Osteoblast (primary cell): ENCODE data around the gene ATP5F1D. TPM values are rescaled to one million over a fixed set of nuclear protein-coding genes. Genes with fewer than 3 reads are reported as not detected.

Source experiments
- DNase-seq: peaks from one replicate; pipeline ENCODE4 v3.0.0; 2011; ENCODE audit warnings: low spot score, mixed read lengths; ENCODE audit not compliant: insufficient read length; ENCODE audit errors: missing footprints
- H2AFZ ChIP-seq: 2 replicates; pipeline ENCODE4 v1.6.0; 2011; ENCODE audit warnings: mild to moderate bottlenecking, low read length
- H3K27ac ChIP-seq: 2 replicates; pipeline ENCODE4 v1.5.1; 2011; ENCODE audit warnings: mild to moderate bottlenecking, low read depth, low read length, moderate library complexity
- H3K27me3 ChIP-seq: 2 replicates; pipeline ENCODE4 v1.6.0; 2012; ENCODE audit warnings: mild to moderate bottlenecking, control low read depth, inconsistent platforms, low read length, moderate library complexity; ENCODE audit not compliant: insufficient read depth
- H3K36me3 ChIP-seq: 2 replicates; pipeline ENCODE4 v1.5.1; 2011; ENCODE audit warnings: mild to moderate bottlenecking, low read length, control low read depth, moderate library complexity; ENCODE audit not compliant: insufficient read depth
- H3K4me1 ChIP-seq: 2 replicates; pipeline ENCODE4 v1.5.1; 2011; ENCODE audit warnings: mild to moderate bottlenecking, low read length, control low read depth, moderate library complexity; ENCODE audit not compliant: insufficient read depth
- H3K4me2 ChIP-seq: 2 replicates; pipeline ENCODE4 v1.6.0; 2011; ENCODE audit warnings: mild to moderate bottlenecking, low read length; ENCODE audit not compliant: insufficient read depth
- H3K4me3 ChIP-seq: fragments of 200-600 bp; sonication (generic); 3 replicates; pipeline ENCODE4 v1.5.1; 2012; ENCODE audit warnings: mild to moderate bottlenecking, low read length, inconsistent platforms; ENCODE audit not compliant: insufficient read depth
- H3K79me2 ChIP-seq: 2 replicates; pipeline ENCODE4 v1.6.0; 2012; ENCODE audit warnings: mild to moderate bottlenecking, low read length, control low read depth, inconsistent platforms; ENCODE audit not compliant: insufficient read depth
- H3K9me3 ChIP-seq: 2 replicates; pipeline ENCODE4 v1.5.1; 2011; ENCODE audit warnings: low read depth, low read length, control low read depth
- H4K20me1 ChIP-seq: 2 replicates; pipeline ENCODE4 v1.6.0; 2012; ENCODE audit warnings: mild to moderate bottlenecking, low read length, control low read depth; ENCODE audit not compliant: insufficient read depth
- total RNA-seq: library from RNA; depleted of rRNA; stranded (reverse); fragments of >200 nt; gene quantifications from 2 replicates; pipeline ENCODE4 v1.2.3, GENCODE V29; 2012
- TF ChIP-seq, protein P1 (sequence below): IDR thresholded peaks from 2 replicates; pipeline ENCODE4 v1.5.1; 2011; ENCODE audit warnings: mild to moderate bottlenecking, low read depth, low read length, moderate library complexity; ENCODE audit errors: extremely low read depth

Gene ATP5F1D
- total RNA-seq, 1 donor, result 13.8 TPM

DNA sequence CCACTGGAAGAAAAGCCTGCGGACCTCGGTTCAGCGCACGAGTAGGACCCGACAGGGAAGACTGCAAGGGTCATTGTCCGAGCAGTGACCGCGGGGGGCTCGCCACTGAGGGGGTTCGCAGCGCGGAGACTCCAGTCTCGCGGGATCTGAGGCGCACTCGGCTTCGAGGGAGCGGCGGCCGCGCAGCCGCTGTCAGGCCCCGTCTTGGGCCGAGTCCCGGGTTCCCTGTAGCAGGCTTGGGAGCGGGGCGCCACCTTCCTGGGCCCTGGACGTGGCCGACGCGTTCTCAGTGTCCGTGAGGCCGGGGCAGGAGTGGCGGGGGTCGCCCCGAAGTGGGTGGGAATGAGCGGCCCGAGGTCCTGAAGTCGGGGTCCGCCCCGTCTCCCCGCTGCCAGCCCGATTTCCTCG, 33.3 kb downstream of the ATP5F1D start:
- H3K4me2 ChIP-seq, result peak overlapping the region; percentile 66
- H3K4me1 ChIP-seq, result peaks cover 44% of the 10 kb centered on the region
- peaks cover 67% of the 10 kb centered on the region for H3K36me3 ChIP-seq
- no peak overlapping the region for H2AFZ ChIP-seq
- H4K20me1 ChIP-seq, result peaks cover 42% of the 10 kb centered on the region
- peak overlapping the region; percentile 86 for H3K27ac ChIP-seq
- H3K9me3 ChIP-seq, result no peaks in the 10 kb centered on the region
- TF ChIP-seq, protein P1, sequence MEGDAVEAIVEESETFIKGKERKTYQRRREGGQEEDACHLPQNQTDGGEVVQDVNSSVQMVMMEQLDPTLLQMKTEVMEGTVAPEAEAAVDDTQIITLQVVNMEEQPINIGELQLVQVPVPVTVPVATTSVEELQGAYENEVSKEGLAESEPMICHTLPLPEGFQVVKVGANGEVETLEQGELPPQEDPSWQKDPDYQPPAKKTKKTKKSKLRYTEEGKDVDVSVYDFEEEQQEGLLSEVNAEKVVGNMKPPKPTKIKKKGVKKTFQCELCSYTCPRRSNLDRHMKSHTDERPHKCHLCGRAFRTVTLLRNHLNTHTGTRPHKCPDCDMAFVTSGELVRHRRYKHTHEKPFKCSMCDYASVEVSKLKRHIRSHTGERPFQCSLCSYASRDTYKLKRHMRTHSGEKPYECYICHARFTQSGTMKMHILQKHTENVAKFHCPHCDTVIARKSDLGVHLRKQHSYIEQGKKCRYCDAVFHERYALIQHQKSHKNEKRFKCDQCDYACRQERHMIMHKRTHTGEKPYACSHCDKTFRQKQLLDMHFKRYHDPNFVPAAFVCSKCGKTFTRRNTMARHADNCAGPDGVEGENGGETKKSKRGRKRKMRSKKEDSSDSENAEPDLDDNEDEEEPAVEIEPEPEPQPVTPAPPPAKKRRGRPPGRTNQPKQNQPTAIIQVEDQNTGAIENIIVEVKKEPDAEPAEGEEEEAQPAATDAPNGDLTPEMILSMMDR, result no peak
- peaks cover 61% of the 10 kb centered on the region for H3K79me2 ChIP-seq
- no peaks in the 10 kb centered on the region for H3K27me3 ChIP-seq
- DNase-seq, result no peak
- H3K4me3 ChIP-seq, result peak overlapping the region; percentile 77

DNA sequence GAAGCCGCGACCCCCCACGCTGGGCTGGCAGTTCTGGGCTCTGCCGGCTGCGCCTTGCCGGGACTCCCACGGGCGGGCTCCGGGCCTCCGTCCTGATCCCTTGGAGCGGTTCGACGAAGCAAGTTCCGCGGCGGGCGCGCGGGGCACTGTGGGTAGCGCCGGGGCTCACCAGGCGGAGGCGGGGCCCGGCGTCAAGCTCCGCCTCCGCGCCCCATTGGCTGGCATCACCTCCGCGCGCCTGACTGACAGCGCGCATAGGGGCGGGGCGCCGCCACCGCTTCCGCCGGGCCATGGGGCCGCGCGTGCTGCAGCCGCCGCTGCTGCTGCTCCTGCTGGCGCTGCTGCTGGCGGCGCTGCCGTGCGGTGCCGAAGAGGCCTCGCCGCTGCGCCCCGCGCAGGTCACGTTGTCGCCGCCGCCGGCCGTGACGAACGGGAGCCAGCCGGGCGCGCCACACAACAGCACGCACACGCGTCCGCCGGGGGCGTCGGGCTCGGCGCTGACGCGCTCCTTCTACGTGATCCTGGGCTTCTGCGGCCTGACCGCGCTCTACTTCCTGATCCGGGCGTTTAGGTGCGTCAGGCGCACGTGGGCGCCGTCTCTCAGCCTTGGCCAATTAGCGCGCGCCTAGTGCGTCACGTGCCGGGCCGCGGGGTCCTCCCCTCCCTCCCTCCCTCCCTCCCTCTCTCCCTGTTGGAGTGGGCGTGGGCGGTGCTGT, 33.9 kb downstream of the ATP5F1D start, which contains the start of gene FAM174C:
TSS of gene FAM174C (plus strand) at position 271 of the 716 bp plus-strand sequence. CDS start at position 291, 20 bp downstream.
- peak within 1 kb of the TSS; percentile 47 for H2AFZ ChIP-seq
- H4K20me1 ChIP-seq, result peaks cover 44% of the 10 kb centered on the region
- H3K79me2 ChIP-seq, result peaks cover 56% of the 10 kb centered on the region
- H3K27ac ChIP-seq, result peak within 1 kb of the TSS; percentile 86
- DNase-seq, result peak; percentile 100
- peaks cover 38% of the 10 kb centered on the region for H3K4me1 ChIP-seq
- H3K4me2 ChIP-seq, result peak within 1 kb of the TSS; percentile 92
- TF ChIP-seq, protein P1, result no peak
- no peaks in the 10 kb centered on the region for H3K27me3 ChIP-seq
- peaks cover 68% of the 10 kb centered on the region for H3K36me3 ChIP-seq
- H3K4me3 ChIP-seq, result peak within 1 kb of the TSS; percentile 77
- no peaks in the 10 kb centered on the region for H3K9me3 ChIP-seq

DNA sequence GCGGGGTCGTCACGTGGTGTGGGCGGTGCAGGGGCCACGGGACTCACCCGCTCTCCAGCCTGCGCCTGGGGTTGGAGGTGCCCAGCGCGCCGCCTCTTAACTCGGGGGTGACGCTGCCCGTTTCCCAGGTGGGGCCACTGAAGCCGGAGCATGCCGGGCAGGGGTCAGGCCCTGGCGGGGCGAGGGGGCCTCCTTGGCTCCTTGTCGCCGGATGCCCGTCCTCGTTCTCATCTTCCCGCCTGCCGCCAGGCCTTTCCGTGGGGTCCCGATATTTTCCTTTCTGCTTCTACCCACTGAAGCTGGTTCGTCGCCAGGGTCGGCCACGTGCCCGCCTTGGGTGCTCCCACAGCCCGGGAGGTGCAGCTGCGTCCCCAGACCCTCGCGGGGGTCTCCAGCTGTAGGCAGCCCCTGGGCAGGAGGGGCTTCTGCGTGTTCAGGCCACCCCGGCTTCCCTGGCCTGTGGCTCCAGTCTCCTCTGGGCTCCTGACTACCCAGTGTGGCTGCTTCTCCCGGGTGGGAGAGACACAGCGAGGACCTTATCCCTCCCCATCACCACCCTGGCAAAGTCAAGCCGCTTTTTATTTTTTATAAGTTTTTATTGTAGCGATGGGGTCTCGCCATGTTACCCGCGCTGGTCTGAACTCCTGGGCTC, 34.6 kb downstream of the ATP5F1D start:
- peaks cover 38% of the 10 kb centered on the region for H4K20me1 ChIP-seq
- H3K27ac ChIP-seq, result peak overlapping the region; percentile 86
- H3K4me3 ChIP-seq, result peak overlapping the region; percentile 77
- peaks cover 50% of the 10 kb centered on the region for H3K79me2 ChIP-seq
- peak overlapping the region; percentile 92 for H3K4me2 ChIP-seq
- peak overlapping the region; percentile 46 for H2AFZ ChIP-seq
- TF ChIP-seq, protein P1, result no peak
- no peaks in the 10 kb centered on the region for H3K9me3 ChIP-seq
- DNase-seq, result peak; percentile 93
- no peaks in the 10 kb centered on the region for H3K27me3 ChIP-seq
- H3K36me3 ChIP-seq, result peaks cover 61% of the 10 kb centered on the region
- peaks cover 31% of the 10 kb centered on the region for H3K4me1 ChIP-seq

DNA sequence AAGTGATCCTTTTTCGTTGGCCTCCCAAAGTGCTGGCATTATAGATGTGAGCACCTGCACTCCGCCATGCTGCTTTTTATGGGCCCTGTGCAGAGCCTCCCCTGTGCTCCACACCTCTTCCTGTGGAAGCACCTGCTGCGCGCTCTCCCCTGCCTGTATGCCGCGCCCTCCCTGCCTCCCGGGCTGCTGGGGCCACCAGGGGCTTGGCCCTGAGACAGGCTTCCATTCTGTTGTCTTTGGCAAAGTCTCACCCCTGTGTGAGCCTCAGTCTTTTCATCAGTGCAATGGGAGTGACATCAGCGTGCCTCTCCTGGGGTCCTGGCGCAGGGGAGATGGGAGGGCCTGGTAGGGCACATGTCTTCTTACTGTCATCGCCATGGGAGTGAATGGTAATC, 35.1 kb downstream of the ATP5F1D start:
- Histone ChIP-seq H4K20me1 (peaks cover 34% of the 10 kb centered on the region), H2AFZ (no peak overlapping the region)

More for the DNA sequence above, 35.1 kb downstream of the ATP5F1D start:
- Histone ChIP-seq H3K4me1 (peaks cover 26% of the 10 kb centered on the region), H3K27ac (peak overlapping the region; percentile 86), H3K79me2 (peaks cover 44% of the 10 kb centered on the region), H3K27me3 (no peaks in the 10 kb centered on the region), H3K36me3 (peaks cover 56% of the 10 kb centered on the region), H3K9me3 (no peaks in the 10 kb centered on the region), H3K4me2 (peak overlapping the region; percentile 92), H3K4me3 (peak overlapping the region; percentile 77)
- DNase-seq, result no peak
- TF ChIP-seq, protein P1, result no peak
